HG03354 (cell line): ENCODE results near the gene MAP3K13.
"Not testable (repeated sequence)": the region's sequence is repeated elsewhere in the genome, so short reads cannot be mapped to it uniquely, and the experiment has no call there.

Source experiments
- ATAC-seq: cut with Tn5 transposase; IDR thresholded peaks from one replicate; pipeline ENCODE4 v1.9.1; 2021; ENCODE audit warnings: mild to moderate bottlenecking; ENCODE audit not compliant: unreplicated experiment, poor library complexity, severe bottlenecking

MAP3K13 gene

DNA sequence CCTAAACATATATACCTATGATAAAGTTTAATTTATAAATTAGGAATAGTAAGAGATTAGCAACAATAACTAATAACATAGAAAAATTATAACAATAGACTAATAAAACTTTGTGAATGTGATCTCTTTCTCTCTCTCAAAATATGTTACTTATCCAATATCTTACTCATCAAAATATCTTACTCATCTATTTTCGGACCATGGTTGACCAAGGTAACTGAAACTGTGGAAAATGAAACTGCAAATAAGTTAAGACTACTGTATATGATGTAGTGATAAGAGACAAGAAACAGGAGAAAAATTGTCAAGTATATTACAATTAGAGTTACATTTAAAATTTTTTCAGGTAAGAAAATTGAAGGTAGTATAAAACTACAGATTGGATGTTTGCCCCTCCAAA is 19.2 kb downstream of the MAP3K13 start:
- no peak for ATAC-seq

DNA sequence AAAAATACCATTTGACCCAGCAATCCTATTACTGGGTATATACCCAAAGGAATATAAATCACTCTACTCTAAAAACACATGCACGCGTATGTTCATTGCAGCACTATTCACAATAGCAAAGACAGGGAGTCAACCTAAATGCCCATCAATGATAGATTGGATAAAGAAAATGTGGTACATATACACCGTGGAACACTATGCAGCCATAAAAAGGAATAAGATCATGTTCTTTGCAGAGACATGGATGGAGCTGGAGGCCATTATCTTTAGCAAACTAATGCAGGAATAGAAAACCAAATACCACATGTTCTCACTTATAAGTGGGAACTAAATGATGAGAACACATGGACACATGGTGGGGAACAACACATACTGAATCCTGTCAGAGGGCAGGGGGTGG is 23.6 kb downstream of the MAP3K13 start:
- ATAC-seq: not testable (repeated sequence)

DNA sequence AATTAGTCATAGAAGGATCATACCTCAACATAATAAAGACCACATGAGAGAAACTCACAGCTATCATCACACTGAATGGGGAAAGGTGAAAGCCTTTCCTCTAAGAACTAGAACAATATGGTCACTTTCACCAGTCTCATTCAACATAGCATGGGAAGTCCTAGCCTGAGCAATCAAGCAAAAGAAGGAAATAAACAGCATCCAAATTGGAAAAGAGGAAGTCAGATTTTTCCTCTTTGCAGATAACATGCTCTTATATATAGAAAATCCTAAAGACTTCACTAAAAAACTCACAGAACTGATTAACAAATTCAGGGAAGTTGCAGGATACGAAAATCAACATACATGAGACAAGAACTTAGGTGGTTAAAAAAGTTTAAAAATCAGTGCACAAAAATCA is 24.7 kb downstream of the MAP3K13 start:
- ATAC-seq: no peak

DNA sequence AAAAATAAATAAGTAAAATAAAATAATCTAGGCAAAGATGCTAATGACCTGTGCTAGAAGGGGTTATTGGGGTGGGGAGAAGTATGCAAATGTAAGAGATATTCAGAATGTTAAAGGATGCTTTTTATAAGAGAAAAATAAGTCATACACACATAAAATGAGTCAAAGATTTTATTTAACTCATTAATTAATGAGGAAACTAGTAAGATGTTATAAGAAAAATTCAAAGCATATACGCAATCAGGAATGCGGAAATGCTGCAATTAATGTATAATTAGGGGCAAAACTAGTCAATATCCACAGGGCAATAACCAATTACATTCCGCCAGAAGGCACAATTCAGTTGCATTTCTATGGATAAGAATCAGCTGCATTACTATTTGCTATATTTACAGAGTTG is 30.1 kb downstream of the MAP3K13 start:
- no peak for ATAC-seq

DNA sequence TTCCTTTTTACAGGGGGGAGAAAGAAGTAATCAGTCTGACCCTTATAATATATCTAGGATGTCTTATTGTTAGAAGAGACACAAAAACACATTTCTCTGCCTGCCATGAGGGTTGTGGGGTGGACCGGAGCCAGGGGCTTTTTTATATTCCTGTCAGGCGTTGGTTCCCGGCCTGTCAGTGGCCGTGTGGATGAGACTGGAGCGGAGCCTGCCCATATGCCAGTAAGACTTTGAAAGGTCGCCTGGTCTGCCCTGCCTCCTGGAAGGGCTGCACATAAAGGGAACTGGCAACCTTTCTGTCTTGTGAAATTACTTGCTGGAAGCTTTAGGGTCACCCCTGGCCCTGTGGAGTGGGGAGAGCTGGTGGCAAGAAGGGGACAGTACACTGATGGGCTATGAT is 34.7 kb downstream of the MAP3K13 start:
- no peak for ATAC-seq

DNA sequence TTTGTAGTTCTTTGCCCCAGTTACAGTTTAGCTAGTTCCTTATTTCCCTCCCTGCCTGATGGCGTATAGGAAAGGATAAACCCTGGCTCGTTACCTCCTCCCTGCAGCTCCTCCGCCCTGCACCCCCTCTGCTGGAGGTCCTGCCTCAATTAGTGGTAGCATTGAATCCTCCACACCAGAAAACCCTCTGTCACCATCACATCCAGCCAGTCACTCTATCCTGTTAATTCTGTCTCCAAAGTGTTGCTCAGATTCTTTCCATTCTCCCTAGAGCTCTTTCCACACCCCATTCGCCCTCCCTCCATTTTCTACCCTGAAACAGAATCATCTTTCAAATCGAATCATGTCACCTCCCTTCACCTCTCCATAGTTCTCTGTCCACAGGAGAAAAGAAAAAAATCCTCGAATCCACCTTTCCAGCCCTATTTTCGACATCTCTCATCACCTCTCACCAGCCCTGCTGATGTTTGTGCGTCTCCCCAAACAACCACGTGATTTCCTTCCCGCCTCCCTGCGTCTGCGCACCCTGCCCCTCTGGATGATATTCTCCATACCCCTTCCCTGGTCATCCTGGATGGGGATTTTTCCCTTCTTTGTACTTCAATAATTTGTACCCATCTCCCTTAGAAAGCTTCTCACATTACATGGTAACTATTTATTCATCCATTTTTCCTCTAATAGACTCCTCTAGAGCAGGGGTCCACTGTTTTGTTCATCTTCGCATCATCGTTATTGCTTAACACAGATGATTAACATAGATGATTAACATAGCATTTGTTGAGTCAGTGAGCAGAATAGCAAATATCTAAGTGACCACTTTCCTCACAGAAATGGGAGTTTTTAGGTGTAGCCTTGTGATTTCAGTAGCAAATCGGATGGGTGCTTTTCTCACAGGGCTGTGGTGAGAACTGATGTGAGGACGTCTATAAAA is 37.1 kb downstream of the MAP3K13 start:
- ATAC-seq: no peak

DNA sequence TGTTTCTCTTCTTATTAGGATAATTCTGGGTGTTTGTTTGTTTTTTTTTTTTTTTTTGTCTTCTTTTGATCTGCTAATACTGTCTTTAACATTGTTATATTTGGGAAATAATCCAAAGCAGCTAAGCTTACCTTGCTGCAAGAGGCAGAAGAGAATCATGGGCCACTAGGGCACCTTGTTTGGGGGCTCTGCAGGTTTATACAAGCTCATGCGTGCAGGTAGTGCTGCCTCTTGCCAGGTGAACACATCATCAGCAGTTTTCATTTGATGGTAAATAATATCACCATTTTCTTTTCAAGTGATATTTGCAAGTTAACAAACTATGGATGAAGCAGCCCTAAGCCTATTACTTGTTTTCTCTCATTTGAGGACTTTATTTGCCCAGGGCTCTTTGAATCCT is 37.9 kb downstream of the MAP3K13 start:
- ATAC-seq: no peak

DNA sequence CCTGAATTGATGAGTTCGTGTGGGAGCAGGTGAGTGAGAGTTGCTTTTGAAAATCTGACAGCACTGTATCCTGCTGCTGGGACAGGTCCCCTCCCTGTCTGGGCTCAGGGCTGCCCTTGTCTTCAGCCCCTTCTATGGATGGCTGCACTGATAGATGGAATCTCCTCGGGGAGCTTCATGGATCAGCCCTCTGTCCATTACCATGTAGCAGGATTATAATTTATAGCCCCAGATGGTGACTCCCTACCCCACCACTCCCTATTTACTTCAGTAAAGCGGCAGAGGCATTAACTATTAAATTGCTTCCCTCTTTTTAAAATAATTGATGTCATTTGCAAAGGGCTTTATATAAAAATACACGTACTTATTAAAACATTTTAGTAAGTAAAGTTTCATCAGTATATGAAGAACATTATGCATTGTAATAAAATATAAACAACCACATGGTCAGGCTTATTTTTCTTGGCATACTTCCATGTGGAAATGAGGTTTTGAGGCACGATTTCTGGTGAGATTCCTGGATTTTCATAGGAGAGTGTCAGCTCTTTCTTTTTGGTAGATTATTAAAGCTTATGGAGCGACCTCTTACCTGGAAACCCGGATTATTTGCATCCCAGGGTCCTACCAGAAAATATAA is 38.5 kb downstream of the MAP3K13 start:
- ATAC-seq: no peak

DNA sequence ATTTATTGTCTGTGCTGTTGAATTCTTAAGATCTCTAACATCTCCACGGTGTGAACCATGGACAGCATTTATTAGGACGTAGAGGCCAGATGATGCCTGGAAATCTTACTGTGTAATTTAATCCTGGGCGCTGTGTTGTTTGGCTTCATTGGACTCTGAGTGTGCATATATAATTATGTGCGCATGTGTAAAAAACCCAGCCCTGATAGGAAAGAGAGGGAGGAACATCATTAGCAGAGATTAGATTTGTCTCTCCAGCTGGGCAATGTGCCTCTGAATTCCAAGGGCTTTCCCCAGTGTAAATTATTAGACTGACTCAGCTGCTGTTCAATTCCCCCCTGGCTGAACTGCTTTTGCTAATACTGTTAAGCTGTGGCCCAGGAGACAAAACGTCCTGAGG is 39.6 kb downstream of the MAP3K13 start:
- no peak for ATAC-seq

DNA sequence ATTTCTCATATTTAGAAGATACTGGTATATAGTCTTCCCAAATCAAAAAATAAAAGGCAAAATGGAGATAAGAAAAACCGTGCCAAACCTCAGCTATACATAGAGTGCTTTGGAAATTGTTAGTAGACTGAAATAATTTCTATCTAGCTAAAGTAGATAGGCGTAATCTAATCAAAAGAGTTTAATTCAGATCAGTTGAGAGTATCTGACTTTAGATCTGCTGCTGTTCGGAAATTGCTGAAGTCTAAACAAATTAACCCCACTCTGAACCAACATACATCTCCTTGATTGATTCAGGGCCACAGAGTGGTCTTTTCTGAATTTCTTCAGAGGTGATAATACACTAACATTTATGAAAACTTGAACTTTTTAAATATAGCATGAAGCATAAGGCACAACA is 40.1 kb downstream of the MAP3K13 start:
- ATAC-seq: no peak

DNA sequence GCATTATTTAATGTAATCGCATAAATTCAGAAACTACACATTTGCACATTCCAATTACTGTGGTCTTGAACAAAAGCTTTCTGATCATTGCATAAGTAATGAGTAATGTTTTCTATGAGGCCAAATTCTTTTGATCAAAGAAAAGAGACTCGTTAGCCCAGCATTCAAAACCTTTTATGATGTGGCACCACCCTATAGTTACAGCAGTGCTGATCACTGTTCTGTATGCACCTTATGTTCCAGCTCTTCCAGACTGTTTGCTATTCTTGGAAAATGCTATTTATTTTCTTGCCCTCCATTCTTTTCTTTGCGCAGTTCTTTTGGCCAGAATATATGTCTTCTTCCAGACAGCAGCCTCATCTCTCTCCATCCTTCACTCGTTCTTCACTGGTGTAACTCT is 42.3 kb downstream of the MAP3K13 start:
- no peak for ATAC-seq

DNA sequence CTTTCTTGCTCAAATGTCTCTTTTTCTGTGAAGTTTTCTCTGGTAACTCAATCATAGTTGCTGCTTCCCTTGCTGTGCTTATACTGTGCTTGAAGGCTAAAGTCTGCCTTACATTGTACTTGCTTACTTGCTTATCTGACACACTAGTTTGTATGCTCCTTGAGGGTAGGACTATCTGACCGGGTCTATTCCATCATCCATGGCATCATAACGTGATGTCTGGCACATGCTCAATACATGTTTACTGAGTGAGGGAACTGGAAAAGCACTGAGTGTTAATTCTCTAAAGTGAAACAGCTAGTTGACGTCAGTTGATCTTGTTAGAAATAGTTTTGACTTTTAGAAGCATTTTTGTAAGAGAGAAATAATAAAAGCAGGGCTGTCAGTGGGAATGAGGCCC is 42.7 kb downstream of the MAP3K13 start:
- no peak for ATAC-seq

DNA sequence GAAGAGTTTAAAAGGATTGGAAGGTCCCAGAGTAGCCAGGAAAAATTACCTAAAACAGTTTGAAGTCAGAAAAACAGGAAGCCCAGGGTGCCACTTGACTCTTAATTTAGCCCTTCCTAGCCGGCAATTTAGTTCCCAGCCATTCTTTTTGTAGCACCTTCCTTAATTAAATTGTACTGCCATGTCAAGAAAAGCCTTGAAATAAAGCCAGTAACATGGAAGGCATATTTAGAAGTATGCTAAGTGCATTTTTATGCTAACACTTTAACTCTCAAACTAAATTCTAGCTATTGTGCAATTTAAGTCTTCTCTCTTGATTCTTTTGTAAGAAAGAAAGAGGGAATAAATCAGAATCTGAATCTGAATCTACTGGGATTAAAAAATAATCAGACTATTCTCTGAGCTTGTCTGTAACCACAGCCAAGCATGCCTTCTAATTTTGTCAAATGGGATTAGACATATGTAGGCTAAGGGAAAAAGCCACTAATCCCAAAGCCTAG is 43.2 kb downstream of the MAP3K13 start:
- no peak for ATAC-seq

DNA sequence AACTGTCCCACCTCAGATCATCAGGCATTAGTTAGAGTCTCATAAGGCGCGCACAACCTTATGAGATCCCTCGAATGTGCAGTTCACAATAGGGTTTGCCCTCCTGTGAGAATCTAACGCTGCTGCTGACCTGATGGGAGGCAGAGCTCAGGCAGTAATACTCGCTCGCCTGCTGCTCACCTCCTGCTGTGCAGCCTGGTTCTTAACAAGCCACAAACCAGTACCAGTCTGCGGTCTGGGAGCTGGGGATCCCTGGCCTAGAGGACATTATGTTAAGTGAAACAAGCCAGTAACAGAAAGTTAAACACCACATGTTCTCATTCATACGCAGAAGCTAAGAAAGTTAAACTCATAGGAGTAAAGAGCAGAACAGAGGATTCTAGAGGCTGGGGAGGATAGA is 47.0 kb downstream of the MAP3K13 start:
- no peak for ATAC-seq

DNA sequence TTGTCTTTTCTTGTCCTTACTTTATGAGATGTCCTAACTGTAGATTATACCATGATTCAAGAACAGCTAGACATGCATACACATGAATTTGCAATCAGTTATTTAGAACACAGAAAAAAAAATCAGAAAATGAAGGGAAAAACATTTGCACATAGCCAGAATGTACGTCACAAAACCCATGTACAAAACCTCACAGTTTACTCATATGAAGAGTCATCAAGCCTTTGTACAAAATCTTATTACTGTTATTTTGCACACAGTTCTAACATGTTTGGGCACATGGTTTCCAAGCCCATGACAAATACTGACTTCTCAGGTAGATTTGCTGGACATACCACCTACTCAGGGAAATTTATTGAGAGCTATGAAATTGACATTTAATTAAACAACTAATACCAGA is 48.2 kb downstream of the MAP3K13 start:
- ATAC-seq: no peak

DNA sequence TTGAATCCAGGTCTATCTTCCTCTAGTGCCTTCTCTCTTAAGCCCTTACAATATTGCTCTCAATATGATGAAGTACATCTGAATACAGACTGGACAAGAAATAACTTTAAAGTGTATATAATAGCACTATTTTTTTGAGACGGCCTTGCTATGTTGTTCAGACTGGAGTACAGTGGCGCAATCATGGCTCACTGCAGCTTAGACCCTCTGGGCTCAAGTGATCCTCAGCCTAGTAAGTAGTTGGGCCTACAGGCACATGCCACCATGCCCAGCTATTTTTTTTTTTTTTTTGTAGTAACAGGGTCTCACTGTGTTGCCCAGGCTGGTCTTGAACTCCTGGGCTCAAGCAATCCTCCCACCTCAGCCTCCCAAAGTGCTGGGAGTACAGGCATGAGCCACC is 53.6 kb downstream of the MAP3K13 start:
- no peak for ATAC-seq

DNA sequence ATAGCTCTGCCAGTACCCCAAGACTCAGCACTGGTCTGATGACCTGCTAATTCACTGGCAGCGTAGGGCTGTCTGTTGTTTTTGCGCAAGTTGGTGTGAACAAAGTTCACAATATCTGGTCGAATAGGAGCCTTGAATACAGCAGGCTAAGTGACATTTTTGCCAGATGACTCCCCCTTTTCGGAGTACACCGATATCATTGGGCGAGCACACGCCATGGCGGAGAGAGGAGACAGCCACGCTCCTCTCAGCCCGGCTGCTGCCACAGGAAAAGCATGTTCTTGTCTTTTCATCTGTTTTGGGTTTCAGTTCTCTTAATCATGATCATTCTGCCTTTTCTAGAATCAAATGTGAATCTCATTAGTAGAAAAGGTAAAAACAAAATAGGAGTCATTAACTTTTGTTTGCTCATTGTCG is 55.6 kb downstream of the MAP3K13 start:
- ATAC-seq: not testable (repeated sequence)

DNA sequence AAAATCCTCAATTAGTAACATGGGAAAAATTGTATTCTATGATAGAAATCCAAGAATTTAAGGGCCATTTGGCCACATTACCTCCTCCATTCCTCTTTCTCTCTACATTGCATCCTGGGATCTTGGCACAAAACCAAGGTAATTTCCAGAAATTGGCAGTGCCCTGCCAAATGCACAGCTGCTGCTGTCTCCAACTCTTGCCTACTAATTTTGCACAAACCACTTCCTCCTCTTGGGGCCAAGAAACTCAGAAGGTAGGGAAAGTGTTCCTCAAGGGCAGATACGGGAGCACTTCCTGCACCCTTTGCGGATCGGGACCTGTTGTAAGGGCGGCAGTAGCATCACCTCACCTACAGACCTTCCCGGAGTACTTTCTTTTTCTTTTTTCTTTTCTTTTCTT is 57.8 kb downstream of the MAP3K13 start:
- ATAC-seq: no peak

DNA sequence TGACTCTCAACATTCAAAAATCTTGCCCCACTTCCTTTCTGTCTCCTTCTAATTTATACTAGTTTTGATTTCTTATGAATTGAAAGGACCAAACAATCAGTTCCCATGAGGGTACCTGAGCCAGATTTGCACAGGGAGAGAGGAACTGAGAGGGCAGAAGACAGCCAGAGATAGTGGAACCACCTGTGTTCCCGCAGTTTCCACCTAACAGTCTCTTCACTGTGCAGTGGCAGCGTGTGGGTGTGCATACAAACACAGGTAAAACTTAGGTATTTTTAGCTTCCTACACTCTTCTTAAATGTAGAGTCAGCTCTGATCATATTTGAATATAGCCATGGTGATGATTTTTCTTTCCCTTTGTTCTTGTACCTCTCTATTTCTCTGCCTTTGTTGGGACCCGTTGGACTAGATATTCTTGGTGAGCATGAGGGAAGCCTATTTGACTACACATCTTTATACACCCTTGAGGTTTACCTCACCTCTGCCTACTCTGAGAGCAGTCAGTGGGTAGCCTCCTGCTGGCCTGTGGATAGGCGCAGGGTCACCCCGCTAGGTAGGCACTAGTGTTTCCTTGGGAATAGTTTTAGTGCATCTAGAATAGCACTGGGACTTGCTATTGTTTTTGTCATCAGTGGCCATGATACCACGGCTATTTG is 58.8 kb downstream of the MAP3K13 start:
- ATAC-seq: peak; percentile 59

DNA sequence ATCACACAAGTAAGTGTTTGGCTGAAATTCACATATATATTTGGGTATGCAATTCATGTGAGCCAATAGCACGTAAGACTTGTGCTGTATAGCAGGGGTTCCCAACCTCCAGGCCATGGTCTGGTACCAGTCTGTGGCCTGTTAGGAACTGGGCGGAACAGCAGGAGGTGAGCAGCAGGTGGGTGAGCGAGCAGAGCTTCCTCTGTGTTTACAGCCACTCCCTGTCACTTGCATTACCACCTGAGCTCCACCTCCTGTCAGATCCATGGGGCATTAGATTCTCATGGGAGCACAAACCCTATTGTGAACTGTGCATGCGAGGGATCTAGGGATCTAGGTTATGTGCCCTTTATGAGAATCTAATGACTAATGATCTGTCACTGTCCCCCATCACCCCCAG is 59.7 kb downstream of the MAP3K13 start:
- no peak for ATAC-seq

DNA sequence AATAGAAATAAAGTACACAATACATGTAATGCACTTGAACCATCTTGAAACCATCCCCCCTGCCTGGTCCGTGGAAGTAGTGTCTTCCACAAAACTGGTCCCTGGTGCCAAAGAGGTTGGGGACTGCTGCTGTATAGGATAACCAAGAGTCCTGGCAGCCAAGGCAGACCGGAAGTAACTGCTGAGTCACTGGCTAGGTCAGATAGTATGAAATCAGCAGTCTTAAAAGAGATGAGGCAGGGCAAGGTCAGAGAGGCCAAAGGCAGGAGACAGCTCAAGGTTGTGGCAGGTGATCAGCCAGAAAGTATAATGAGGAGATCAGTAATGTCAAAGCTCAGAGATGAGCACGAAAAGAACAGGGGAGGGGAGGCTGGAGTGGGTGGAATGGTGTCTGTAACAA is 60.2 kb downstream of the MAP3K13 start:
- peak; percentile 73 for ATAC-seq
